ENCODE measurements around the gene RCAN1. TPM values are rescaled to one million over a fixed set of nuclear protein-coding genes. Genes with fewer than 3 reads are reported as not detected.

RCAN1 gene
- total RNA-seq, 4 donors from 2014 or later: 32.1 to 58.6 (median 42.2) TPM

DNA sequence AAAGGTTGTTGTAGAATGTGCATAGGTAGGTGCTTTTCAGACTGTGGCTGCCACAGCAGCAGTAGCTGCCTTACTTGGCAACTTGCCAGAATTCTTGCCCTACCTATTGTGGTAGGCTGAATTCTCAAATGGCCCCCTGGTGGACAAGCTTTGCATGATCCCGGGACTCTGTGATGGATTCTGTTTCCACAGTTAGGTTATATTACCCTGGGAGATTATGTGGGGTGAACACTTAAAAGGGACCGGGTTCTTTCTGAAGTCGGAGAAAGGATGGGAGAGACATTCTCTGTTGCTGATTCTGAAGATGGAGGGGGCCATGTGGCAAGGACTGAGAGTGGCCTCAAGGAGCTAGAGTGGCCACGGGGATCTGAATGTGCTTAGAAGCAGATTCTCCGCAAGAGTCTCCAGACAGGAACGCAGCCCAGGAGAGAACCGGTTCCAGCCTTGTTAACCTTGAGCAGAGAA is 70.8 kb downstream of the RCAN1 start:
- no peaks in the 10 kb centered on the region for H3K27me3 ChIP-seq
- H3K9me3 ChIP-seq: no peaks in the 10 kb centered on the region
- H3K27ac ChIP-seq: peak overlapping the region in 3 of 4 donors; percentile 74 to 80 (median 76)
- ATAC-seq: peak; percentile 38
- no peak for TF ChIP-seq EP300 (IDR thresholded peaks at IDR 0.05)
- TF ChIP-seq POLR2A (IDR thresholded peaks at IDR 0.05): no peak
- TF ChIP-seq POLR2AphosphoS5 (IDR thresholded peaks at IDR 0.05): peak; percentile 26
- TF ChIP-seq, protein P1, sequence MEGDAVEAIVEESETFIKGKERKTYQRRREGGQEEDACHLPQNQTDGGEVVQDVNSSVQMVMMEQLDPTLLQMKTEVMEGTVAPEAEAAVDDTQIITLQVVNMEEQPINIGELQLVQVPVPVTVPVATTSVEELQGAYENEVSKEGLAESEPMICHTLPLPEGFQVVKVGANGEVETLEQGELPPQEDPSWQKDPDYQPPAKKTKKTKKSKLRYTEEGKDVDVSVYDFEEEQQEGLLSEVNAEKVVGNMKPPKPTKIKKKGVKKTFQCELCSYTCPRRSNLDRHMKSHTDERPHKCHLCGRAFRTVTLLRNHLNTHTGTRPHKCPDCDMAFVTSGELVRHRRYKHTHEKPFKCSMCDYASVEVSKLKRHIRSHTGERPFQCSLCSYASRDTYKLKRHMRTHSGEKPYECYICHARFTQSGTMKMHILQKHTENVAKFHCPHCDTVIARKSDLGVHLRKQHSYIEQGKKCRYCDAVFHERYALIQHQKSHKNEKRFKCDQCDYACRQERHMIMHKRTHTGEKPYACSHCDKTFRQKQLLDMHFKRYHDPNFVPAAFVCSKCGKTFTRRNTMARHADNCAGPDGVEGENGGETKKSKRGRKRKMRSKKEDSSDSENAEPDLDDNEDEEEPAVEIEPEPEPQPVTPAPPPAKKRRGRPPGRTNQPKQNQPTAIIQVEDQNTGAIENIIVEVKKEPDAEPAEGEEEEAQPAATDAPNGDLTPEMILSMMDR (IDR thresholded peaks at IDR 0.05): peak; percentile 13 to 59 (median 56)
- no peak overlapping the region for H3K4me3 ChIP-seq
- WGBS, 2 donors (ENCODE audit: low coverage in 1 of 2): 100% methylated on average over 5 of the region's 7 CpGs; no CpG with 5 or more reads in 1 of the 2 donors
- peaks cover 0 to 42% (median 9%) of the 10 kb centered on the region in 3 donors for H3K4me1 ChIP-seq
- no peaks in the 10 kb centered on the region for H3K36me3 ChIP-seq

GRCh38 chr21:34543017-34543416 is 71.9 kb downstream of the RCAN1 start:
- H3K27ac ChIP-seq: no peak overlapping the region
- ATAC-seq: no peak
- WGBS, 2 donors (ENCODE audit: low coverage in 1 of 2): 65 to 97% methylated on average over 3 of the region's 3 CpGs
- H3K36me3 ChIP-seq: no peaks in the 10 kb centered on the region
- TF ChIP-seq, protein P1 (IDR thresholded peaks at IDR 0.05): no peak
- no peak for TF ChIP-seq EP300 (IDR thresholded peaks at IDR 0.05)
- TF ChIP-seq POLR2A (IDR thresholded peaks at IDR 0.05): no peak
- TF ChIP-seq POLR2AphosphoS5 (IDR thresholded peaks at IDR 0.05): no peak
- no peak overlapping the region for H3K4me3 ChIP-seq
- H3K27me3 ChIP-seq: no peaks in the 10 kb centered on the region
- no peaks in the 10 kb centered on the region for H3K9me3 ChIP-seq
- peaks cover 0 to 42% (median 9%) of the 10 kb centered on the region in 3 donors for H3K4me1 ChIP-seq

DNA sequence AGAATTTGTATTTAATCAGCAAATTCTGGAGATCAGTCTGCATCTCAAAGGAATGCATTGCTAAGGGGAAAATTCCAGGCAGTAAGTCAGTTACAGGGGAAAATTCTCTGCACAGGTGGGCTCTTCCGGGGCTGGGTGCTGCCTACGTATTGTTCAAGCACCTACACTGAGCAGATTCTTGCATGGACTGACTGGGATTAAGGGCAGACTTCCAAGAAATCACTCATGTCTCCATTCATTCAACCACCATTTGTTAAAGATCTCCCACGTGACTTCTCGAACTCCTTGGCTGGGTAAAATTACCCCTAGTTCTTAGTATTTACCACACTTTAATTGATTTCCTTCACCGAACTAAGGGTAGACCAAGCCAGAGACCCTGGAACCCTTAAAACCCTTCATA is 74.7 kb downstream of the RCAN1 start:
- H3K27me3 ChIP-seq: no peaks in the 10 kb centered on the region
- no peaks in the 10 kb centered on the region for H3K36me3 ChIP-seq
- ATAC-seq: no peak
- H3K27ac ChIP-seq: no peak overlapping the region
- H3K9me3 ChIP-seq: no peaks in the 10 kb centered on the region
- H3K4me3 ChIP-seq: no peak overlapping the region
- H3K4me1 ChIP-seq: peaks cover 0 to 22% (median 4%) of the 10 kb centered on the region in 3 donors
- no peak for TF ChIP-seq POLR2A (IDR thresholded peaks at IDR 0.05)
- TF ChIP-seq, protein P1 (IDR thresholded peaks at IDR 0.05): no peak
- no peak for TF ChIP-seq POLR2AphosphoS5 (IDR thresholded peaks at IDR 0.05)
- no peak for TF ChIP-seq EP300 (IDR thresholded peaks at IDR 0.05)
- WGBS, 2 donors (ENCODE audit: low coverage in 1 of 2): 58 to 72% methylated on average over 3 to 5 of the region's 5 CpGs

DNA sequence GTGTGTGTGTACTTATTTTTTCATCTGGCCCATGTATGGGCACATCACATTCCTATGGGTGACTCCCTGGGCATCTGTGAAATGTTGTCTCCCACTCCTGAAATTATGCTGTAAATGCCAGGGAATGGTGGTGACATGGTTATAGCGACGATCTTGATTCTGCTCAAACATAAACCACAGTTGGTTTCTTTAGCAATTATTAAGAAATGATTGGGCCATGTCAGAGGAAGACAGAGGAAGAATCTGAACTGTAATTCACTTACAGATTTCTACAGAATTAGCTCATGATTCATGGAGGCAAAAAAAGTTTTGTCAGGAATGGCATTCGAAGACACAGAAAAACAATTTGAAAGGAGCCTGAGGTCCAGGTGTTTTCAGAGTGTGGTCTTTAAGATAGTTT is 77.1 kb downstream of the RCAN1 start:
- H3K9me3 ChIP-seq: no peaks in the 10 kb centered on the region
- TF ChIP-seq, protein P1 (IDR thresholded peaks at IDR 0.05): no peak
- TF ChIP-seq POLR2A (IDR thresholded peaks at IDR 0.05): no peak
- no peak for TF ChIP-seq EP300 (IDR thresholded peaks at IDR 0.05)
- no peak for TF ChIP-seq POLR2AphosphoS5 (IDR thresholded peaks at IDR 0.05)
- 62 to 81% methylated on average over 3 of the region's 3 CpGs for WGBS, 2 donors (ENCODE audit: low coverage in 1 of 2)
- no peaks in the 10 kb centered on the region for H3K36me3 ChIP-seq
- no peak overlapping the region for H3K27ac ChIP-seq
- ATAC-seq: no peak
- peaks cover 0 to 5% (median 0%) of the 10 kb centered on the region in 3 donors for H3K4me1 ChIP-seq
- no peak overlapping the region for H3K4me3 ChIP-seq
- H3K27me3 ChIP-seq: no peaks in the 10 kb centered on the region

DNA sequence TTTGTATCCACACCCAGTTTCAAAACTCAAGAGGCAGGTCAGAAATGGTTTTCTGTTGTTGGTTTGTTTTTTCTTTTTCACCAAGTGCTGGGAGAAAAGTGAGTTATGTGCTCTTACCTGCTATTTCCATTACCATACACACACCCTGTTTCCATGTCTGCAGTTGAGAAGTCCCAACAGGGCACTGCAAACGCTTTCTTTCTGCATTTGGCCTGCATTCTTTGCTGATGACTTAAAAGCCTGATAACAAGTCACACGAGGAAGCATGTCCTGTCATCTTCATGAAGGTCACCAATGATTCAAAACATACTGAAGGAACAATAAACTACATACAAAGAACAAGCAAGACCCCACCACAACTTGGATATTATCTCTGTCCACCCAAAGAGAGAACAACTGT is 78.1 kb downstream of the RCAN1 start:
- Histone ChIP-seq H3K27me3 (no peaks in the 10 kb centered on the region), H3K9me3 (no peaks in the 10 kb centered on the region), H3K4me3 (no peak overlapping the region), H3K4me1 (peaks cover 0 to 5% (median 0%) of the 10 kb centered on the region in 3 donors), H3K27ac (no peak overlapping the region), H3K36me3 (no peaks in the 10 kb centered on the region)
- no peak for TF ChIP-seq POLR2AphosphoS5 (IDR thresholded peaks at IDR 0.05)
- no peak for TF ChIP-seq EP300 (IDR thresholded peaks at IDR 0.05)
- TF ChIP-seq, protein P1 (IDR thresholded peaks at IDR 0.05): no peak
- no peak for TF ChIP-seq POLR2A (IDR thresholded peaks at IDR 0.05)
- WGBS, 2 donors (ENCODE audit: low coverage in 1 of 2): 29 to 32% methylated on average over 1 to 2 of the region's 2 CpGs
- ATAC-seq: no peak
